WI38 (cell line): ENCODE results near the gene HOXB8.

Source experiments
- H3K4me3 ChIP-seq: 2 replicates; pipeline ENCODE4 v1.5.1; 2011; ENCODE audit warnings: low read depth, mild to moderate bottlenecking, control low read depth, low read length
- TF ChIP-seq, protein P1 (sequence below): IDR thresholded peaks from 2 replicates; pipeline ENCODE4 v1.5.1; 2012; ENCODE audit warnings: low read depth, mild to moderate bottlenecking, control low read depth, low read length

Gene HOXB8

DNA sequence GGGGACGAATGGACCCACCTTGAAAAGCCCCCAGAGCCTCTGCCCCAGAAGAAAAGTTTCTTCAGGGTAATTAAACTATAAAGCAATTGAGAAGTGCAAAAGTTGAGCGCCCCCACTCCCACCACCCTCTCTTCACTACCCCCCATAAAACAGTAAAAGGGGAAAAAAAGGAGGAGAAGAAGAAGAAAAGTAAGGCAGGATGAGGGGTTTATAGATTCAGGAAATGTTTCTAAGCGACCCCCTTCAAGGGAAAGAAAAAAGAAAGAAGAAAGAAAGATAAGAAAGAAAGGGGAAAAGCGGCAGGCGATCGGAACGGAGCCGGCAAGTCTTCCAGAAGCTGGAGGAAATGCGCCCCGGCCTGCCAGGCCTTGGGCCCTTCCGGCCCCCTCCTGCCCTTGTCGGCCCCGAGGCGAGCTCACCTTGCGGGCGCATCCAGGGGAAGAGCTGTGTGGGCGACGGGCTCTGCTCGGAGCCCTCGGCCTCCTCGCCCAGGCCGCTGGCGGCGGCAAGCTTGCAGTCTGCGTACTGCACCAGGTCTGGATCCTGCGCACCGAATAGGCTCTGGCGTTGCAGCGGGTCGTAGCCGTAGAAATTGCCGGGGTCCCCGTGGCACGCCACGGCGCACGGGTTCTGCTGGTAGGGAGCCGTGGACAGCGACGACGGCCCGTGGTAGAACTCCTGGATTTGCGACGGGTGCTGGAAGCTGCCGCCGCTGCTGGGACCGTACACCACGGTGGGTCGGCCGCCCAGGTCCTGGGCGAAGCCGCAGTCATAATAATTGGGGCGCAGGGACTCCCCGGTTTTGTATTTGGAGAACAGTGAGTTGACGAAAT is 1.0 kb downstream of the HOXB8 start:
- H3K4me3 ChIP-seq, result no peak overlapping the region
- TF ChIP-seq, protein P1, sequence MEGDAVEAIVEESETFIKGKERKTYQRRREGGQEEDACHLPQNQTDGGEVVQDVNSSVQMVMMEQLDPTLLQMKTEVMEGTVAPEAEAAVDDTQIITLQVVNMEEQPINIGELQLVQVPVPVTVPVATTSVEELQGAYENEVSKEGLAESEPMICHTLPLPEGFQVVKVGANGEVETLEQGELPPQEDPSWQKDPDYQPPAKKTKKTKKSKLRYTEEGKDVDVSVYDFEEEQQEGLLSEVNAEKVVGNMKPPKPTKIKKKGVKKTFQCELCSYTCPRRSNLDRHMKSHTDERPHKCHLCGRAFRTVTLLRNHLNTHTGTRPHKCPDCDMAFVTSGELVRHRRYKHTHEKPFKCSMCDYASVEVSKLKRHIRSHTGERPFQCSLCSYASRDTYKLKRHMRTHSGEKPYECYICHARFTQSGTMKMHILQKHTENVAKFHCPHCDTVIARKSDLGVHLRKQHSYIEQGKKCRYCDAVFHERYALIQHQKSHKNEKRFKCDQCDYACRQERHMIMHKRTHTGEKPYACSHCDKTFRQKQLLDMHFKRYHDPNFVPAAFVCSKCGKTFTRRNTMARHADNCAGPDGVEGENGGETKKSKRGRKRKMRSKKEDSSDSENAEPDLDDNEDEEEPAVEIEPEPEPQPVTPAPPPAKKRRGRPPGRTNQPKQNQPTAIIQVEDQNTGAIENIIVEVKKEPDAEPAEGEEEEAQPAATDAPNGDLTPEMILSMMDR, result no peak

DNA sequence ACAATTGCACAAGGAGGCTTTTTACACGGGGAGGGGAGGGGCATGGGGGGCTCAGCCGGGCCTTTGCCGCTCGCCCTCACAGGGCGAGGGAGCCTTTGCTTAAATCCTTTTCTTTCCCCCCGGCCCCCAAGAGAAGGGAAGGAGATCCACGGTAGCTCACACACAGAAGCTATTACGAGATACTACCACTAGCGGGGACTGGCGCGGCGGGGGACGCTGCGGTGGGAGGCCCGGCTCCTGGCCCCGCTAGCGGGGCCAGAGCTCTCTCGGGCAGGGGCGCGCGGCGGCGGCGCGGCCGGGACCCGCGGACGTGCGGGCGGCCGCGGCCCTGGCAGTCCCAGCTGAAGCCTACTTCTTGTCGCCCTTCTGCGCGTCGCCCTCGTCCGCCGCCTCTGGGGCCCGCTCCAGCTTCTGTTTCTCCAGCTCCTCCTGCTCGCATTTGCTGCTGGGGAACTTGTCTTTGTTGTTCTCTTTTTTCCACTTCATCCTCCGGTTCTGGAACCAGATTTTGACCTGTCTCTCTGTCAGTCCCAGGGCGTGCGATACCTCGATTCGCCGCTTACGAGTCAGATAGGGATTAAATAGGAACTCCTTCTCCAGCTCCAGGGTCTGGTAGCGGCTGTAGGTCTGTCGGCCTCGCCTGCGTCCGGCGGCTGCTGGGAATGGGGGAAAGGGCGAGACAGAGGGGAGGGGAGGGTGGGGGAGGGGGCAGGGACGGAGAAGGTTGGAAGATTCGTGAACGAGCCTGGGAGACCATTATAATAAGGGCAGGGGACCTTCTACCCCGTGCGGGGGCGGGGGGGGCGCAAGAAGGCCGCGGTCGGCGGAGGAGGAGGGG is 2.0 kb downstream of the HOXB8 start:
- TF ChIP-seq, protein P1, result 0 out of 2 replicates have a peak, but pooled peaks have one; percentile 23
- H3K4me3 ChIP-seq, result peak overlapping the region; percentile 58

DNA sequence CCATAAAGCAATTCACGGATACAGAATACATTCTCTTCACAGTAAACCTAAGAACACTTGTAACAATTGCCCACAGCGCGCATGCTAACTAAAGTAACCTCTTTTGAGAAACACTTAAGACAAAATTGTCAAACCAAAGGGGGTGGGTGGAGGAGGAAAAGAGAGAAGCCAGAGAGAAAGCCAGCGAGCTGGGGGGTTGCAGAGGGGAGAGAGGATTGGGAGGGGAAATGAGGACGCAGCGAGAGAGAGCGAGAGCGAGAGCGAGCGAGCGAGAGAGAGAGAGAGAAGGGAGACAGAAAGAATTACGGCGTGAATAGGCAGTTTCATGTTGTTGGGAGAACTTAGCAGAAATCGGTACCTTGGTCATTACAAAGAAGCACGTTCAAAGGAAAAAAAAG is 2.6 kb downstream of the HOXB8 start:
- peak overlapping the region; percentile 58 for H3K4me3 ChIP-seq
- TF ChIP-seq, protein P1, result no peak

DNA sequence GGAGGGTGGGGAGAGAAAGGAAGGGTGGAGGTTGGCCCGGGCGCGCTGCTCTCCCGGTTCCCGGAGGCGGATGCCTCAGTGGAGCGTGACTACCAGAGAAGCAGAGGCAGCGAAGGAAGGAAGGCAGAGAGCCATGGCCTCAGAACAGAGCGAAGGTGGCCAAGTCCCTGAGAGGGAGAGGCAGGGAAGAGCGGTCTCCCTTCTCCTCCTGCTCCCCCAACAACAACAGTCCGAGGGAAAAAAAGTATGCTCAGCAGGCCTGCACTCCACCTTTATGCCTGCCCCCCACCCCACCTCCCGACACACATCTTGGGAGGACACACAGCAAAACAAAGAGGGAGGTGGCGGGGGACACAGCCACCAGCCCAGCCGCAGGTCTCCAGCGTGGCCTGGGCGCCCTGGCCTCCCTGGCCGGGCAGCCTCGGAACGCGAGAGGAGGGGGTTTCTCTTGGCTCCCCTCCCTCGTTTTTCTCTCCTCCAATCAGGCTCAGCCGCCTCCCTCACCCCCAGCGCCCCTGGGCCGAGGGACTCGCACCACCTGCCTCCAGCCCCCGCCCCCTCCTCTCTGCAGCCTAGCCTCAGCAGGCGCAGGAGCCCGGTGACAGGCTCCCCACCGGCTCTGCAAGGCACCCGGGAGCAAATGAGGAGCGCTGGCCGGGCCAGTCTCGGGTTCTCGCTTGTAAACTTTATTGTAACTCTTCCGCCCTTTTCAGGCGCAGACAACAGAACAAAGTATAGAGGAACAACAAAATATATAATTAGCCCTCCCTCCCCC is 3.2 kb downstream of the HOXB8 start:
- TF ChIP-seq, protein P1, result no peak
- peak overlapping the region; percentile 20 for H3K4me3 ChIP-seq

DNA sequence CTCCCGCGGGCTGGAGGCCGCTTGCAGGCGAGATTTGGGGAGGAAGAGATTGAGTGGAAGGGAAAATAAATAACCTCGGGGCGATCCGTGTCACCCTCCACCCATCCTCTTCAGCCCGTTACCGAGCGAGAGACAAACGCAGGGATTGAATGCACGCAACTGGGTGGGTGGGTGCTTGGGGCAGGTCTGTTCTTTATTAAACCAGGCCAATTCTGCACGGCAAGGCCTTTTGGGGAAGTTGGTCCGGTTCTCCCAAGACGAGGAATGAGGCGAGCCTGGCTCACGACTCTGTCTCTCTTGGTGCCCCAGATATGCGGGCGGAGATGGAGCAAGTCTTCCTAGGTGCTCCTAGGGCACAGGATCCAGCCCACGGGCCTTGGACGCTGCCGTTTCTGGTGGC is 3.9 kb downstream of the HOXB8 start:
- TF ChIP-seq, protein P1, result no peak
- peak overlapping the region; percentile 70 for H3K4me3 ChIP-seq

DNA sequence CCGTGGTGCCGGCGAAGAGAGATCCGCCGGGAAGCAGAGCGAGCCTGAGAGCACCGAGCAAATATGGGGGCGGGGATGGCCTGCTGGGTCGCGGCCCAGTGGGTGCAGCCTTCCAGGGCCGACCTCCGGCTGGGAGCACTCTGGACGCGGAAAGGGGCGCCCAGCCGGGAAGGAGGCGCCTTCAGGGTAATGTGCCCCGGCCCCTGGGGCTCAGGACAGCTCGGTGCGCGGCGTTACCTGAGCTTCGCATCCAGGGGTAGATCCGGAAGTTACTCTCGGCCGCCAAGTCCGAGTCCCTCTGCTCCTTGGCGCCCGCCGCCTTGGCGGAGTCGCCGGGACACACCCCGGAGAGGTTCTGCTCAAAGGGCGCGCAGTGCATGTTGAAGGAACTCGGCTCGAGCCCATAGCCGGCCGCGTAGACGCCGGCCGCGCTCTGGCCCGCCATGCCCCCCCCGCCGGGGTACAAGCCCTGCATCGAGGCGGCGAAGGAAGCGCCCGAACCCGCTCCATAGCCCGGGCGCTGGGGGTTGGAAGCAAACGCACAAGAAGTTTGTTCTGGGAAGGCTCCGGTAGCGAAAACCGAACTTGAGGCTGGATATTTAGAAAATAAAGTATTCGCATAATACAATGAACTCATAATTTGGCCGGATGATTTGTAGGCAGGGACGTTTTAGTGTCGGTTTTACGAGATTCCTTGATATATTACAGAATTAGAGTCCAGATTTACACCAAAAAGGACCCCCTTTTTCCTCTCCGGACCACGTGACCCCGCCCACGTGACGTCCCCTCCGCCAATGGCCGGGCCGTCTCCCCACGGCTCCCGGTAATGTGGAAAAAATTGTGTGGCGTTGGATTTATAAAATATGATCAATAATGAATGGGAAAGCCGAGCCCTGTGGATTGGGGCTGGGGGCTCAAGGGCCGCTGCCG is 4.5 kb downstream of the HOXB8 start, which contains the start of gene HOXB7:
Gene HOXB7 (minus strand): TSS at position 736 of the 930 bp plus-strand sequence. CDS start 99 bp downstream, at position 637.
- H3K4me3 ChIP-seq, result peak within 1 kb of the TSS; percentile 70

More for the DNA sequence above, 4.5 kb downstream of the HOXB8 start, which contains the start of gene HOXB7:
- TF ChIP-seq, protein P1, result no peak
